ENCODE results near the gene GSDMA. TPM values are rescaled to one million over a fixed set of nuclear protein-coding genes. Genes with fewer than 3 reads are reported as not detected.

GSDMA gene
- total RNA-seq, 4 donors from 2014 or later = 0.65 to 1.1 (median 0.72) TPM; not detected in 1

GRCh38 chr17:39971076-39971603 is 8.3 kb downstream of the GSDMA start:
- ATAC-seq (ENCODE audit: low FRiP score) (no peak), DNase-seq (ENCODE audit: low spot score) (no peak)
- TF ChIP-seq CTCF (IDR thresholded peaks at IDR 0.05) = no peak

- ATAC-seq (ENCODE audit: low FRiP score) = peak; percentile 66
- no peak for TF ChIP-seq CTCF (IDR thresholded peaks at IDR 0.05)
These were observed 9.5 kb downstream of the GSDMA start for GRCh38 chr17:39972271-39972670.

GRCh38 chr17:39973496-39973895 is 10.7 kb downstream of the GSDMA start:
- no peak for TF ChIP-seq CTCF (IDR thresholded peaks at IDR 0.05)
- ATAC-seq (ENCODE audit: low FRiP score) (peak; percentile 65), DNase-seq (ENCODE audit: low spot score) (no peak)

More at GRCh38 chr17:39972271-39972670, 9.5 kb downstream of the GSDMA start:
- no peak for DNase-seq (ENCODE audit: low spot score)

GRCh38 chr17:39974433-39974832 is 11.6 kb downstream of the GSDMA start:
- TF ChIP-seq CTCF (IDR thresholded peaks at IDR 0.05) = no peak

GRCh38 chr17:39975801-39976200 is 13.0 kb downstream of the GSDMA start:
- no peak for ATAC-seq (ENCODE audit: low FRiP score)
- no peak for DNase-seq (ENCODE audit: low spot score)
- TF ChIP-seq CTCF (IDR thresholded peaks at IDR 0.05) = no peak

More at GRCh38 chr17:39974433-39974832, 11.6 kb downstream of the GSDMA start:
- ATAC-seq (ENCODE audit: low FRiP score) (no peak), DNase-seq (ENCODE audit: low spot score) (no peak)

- TF ChIP-seq CTCF (IDR thresholded peaks at IDR 0.05) = no peak
- DNase-seq (ENCODE audit: low spot score) (no peak), ATAC-seq (ENCODE audit: low FRiP score) (peak; percentile 82)
These were observed 16.3 kb downstream of the GSDMA start for GRCh38 chr17:39979016-39979670.

GRCh38 chr17:39979893-39980350 is 17.1 kb downstream of the GSDMA start:
- no peak for TF ChIP-seq CTCF (IDR thresholded peaks at IDR 0.05)
- DNase-seq (ENCODE audit: low spot score) (no peak), ATAC-seq (ENCODE audit: low FRiP score) (peak; percentile 12)
